NCI-H1417 treated with DMSO at 0.1 percent for 48 hours (cell line): ENCODE results near the gene GJD4.
A peak's percentile ranks its signal among the peaks of the same experiment; 100 is the strongest.

ENCODE experiments used
- DNase-seq: peaks from one replicate; lab custom pipeline; 2025; lab: John Stamatoyannopoulos, UW

The GJD4 gene

DNA sequence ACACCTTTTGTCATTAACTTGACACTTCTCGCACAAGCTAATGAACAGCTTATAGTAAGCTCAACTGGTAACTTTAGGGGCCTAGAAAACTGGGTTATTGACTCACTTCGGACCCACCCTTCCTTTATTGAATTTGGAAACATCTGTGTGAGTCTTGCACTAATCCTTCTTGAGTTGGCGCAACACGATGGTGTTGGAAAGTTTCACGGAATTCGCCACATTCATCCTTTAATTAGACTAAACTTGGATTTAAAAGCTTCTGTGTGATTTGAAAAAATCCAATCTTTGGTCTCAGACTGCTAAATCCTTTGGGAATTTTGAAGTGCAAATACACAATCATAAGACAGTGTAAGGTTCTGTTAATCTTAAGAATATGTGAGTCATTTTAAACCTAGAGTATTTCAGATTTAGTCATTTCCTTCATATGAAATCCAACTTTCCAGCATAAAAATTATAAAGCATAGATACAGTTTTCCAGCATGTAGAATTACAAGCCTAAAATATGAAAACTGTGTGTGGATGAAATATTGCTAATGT is 21.9 kb downstream of the GJD4 start:
- DNase-seq = no peak

DNA sequence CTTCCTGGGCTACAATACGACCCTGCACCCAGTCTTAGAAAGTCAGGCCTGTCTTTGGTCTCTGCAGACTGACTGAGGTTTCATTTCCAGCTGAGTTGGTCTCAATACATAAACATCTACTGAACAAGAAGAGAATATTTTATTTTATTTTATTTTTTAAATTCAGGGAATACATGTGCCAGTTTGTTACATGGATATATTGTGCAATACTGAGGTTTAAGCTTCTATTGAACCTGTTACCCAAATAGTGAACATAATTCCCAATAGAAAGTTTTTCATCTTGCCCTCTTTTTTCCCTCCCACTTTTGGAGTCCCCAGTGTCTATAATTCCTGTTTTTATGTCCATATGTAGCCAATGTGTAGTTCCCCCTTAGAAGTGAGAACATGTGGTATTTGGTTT is 26.3 kb downstream of the GJD4 start:
- no peak for DNase-seq

DNA sequence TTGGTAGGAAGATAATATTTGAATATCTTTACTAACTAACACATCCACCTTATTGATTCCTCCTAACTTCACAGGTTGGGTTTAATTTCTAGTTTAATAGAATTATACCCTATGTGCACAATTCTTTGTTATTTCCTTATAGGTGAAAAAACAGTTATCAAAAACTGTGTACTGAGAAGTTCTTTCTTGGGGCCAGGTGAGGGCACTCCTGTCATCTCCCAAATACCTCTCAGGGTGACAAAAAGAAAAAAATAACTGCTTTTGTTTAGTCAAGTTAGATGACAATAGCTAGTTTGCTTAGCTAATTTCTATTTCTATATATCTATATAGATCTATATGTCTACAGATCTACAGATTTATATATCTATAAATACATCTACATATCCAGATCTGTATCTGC is 26.9 kb downstream of the GJD4 start:
- no peak for DNase-seq

DNA sequence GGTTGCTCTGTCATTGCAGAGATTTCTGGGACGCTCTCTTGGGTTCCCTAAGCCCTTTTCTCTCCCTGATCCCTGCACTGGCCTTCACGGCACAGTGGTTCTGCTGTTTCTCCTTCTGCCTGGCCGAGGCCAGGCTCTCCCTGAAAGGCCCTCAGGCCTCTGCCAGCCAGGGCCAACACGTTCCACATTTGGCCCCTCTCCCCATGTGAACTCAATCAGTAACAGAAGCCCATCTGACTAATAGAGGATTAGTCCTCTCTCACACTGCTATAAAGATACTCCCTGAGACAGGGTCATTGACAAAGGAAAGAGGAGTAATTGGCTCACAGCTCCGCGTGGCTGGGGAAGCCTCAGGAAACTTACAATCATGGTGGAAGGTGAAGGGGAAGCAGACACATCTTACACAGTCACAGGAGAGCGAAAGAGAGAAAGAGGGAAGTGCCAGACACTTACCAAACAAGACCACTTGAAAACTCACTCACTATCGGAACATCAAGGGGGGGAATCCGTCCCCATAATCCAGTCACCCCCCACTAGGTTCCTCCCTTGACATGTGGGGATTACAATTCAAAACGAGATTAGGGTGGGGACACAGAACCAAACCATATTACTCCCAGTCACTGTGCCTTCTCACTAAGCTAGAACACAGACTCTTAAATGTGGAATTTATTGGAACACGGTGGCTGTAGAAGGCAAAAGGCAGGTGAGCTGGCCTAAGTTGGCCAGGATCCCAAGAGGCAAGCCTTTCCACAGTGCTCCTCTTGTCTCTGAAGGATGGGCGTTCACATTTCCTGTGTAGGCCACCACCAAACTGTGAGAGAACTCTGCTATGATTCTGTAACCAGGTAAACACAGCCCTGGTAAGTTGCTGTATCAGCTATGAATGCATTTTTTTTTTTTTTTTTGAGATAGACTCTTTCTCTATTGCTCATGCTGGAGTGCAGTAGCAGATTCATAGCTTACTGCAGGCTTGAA is 28.2 kb downstream of the GJD4 start:
- no peak for DNase-seq

DNA sequence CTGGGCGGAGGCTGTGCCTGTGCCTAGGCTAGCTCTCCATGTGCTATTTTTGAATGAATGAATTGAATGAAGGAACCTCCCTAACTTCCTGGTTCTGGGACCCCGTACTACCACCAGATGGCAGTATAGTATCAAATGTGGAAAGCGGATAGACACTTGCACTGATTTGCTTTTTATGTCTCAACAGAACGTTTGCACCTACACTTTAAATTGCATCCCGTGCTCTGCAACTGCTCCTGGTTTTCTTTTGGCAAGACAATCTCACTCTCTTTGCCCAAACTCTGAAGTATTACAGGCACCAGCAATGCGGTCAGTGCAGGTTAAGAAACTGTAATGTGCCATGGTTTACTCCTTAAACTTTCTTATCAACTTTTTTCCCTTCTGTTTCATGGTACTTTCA is 30.4 kb downstream of the GJD4 start:
- no peak for DNase-seq

DNA sequence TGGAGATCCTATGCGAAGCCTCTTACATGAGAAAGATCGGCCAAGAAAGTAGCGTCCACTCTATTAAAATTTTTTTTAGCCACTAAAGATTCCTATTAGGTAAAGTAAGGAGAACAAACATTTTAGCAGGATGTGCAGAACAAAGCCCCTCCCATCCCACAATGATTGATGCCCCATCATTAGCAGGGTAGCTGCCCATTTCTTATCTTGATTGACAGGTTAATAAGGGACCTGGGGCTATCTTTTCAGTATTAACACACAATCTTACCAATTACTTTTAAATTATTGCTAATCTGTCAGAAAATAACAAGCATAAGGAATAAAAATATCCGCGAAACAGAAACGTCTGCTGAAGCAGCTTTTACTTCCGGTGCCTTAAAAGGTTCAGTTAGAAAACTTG is 31.8 kb downstream of the GJD4 start:
- DNase-seq = no peak

DNA sequence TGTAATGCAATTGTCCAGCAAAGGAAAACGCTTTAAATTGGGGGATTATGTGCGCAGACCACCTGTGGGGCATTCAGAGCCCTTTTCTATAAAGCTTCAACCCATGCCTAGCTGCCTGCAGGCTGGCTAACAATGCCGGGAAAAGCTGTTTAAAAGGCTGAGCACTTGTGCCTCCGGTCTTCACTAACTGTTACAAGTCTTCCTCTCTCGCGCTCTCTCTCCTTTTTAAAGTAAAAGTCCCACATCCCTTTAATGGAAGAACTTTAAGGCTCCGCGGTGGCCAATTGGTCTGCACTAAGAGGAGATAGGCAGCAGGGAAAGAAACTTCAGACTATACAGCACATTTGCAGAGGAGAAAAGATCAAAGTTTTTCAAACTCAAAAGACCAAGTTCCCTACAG is 32.3 kb downstream of the GJD4 start:
- no peak for DNase-seq

DNA sequence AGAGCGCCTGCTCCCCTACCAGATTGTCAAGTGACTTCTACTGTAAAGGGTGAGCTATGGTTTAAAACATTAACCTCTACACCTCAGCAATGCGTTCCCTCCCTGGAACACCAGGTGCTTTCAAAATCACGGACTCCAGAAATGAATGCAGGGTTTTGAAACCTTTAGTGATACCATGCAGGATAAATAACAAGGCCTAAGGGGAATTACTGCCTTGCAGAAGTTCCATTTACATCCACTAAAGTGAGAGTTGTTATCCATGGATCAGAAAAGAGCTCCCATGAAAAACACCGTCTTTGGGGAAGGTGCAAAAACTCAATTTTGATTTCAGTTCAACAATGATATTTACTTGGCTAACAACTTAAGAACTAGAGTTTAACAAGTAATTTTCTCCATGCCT is 33.0 kb downstream of the GJD4 start:
- no peak for DNase-seq

DNA sequence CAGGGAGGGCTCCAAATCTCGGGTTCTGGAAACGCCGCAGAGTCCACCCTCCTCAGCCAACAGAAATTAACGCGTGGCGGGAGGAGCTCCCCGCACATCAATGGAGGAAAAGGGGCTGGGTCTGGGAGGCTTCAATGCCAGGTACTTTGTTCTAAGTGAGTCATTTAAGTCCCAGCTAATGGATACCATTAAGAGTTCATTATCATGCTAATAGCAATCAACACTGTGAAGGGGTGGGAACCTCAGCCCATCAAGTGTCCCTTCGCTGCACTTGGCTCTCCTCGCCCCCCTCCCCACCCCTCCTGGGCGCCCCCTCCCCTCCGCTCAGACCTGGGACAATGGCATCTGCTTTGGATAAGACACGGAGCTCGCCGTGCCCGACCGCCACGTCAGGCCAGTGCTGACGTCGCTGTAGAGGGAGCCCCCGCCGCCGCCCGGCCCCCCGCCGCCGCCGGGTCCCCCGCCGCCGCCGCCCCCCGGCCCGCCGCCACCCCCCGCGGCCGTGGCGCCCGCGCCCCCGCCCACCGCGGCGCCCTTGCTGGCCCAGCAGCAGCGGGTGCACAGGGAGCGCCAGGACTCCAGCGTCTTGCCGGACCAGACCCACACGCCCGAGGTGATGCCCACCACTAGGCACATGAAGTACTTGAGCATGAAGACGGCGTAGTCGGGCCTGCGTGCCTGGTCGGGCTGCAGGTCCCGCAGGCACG is 34.0 kb downstream of the GJD4 start:
- no peak for DNase-seq

DNA sequence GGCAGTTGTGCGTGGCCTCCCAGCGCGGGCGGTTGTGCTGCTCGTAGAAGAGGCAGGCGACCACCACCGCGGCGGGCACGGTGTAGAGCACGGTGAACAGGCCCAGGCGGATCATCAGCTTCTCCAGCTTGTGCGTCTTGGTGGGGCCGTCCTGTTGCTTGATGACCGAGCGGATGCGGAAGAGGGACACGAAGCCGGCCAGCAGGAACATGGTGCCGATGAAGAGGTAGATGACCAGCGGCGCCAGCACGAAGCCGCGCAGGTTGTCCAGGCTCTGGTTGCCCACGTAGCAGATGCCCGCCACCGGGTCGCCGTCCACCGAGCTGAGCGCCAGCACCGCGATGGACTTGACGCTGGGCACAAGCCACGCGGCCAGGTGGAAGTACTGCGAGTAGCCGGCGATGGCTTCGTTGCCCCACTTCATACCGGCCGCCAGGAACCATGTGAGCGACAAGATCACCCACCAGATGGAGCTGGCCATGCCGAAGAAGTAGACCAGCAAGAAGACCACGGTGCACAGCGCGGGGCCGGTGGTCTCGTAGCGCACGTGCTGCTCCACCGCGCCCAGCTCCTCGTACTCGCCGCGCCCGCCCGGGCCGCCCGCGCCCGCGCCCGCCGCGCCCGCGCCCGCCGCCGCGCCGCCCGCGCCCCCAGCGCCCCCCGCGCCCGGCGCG is 34.7 kb downstream of the GJD4 start:
- no peak for DNase-seq

DNA sequence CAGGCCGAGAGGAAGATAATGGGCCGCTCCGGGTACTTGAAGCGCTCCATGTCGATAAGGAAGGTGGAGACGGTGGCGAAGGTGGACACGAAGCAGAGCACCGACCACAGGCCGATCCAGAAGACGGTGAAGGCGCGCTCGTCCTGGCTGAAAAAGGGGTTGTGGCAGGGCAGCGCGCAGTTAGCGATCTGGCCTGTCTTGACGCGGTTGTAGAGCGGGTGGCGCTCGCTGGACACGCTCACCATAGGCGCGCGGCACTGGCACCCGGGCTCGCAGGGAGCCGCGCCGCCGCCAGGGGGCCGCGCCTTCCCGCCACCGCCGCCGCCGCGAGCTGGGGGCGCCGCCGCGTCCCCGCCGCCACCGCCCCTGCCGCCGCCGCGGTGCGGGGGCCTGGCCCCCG is 35.3 kb downstream of the GJD4 start:
- no peak for DNase-seq

DNA sequence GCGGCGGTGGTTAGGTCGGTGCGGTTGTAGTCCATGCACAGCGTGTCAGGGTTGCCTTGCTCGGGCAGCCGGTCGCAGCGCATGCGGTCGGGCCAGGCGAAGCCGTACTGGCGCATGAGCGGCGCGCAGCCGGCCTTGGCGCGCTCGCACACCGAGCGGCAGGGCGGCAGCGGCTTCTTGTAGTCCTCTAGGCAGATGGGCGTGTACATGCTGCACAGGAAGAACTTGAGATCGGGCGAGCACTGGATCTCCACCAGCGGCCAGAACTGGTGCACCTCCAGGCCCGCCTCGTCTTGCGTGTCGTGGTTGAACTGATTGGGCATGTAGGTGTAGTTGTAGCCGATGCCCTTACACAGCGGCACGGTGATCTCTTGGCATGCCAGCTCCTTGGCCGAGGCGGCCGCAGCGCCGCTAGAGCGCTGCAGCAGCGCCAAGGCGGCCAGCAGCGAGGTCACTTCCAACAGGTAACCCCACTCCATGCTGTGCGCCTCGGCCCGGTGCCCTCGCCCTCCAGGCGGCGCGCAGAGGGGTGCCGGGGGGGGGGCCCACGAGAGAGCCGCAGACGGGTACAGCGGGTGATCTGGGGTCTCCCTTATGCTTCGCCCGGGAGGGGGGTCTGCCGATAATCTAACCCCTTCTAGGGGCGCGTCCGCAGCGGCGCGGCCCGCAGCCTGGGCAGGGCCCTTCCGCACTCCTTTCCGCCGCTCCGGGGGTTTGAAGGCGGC is 36.0 kb downstream of the GJD4 start:
- DNase-seq = no peak

DNA sequence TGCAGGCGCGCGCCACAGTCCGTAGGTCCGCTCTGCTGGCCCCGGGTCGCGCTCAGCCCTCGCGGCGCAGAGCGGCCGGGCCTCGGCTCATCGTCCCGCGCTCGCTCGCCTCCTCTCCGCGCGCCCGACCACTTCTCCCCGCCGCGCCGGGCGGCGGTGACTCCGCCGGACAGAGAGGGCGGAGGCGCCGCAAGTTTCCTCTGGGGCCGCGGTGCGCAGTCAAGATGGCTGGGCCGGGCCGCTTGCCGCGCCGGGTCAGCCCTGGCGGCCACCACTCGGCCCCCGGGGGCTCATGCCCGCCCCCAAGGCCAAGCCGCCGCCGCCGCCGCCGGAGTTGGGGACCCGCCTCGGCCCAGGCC is 36.5 kb downstream of the GJD4 start:
- no peak for DNase-seq

DNA sequence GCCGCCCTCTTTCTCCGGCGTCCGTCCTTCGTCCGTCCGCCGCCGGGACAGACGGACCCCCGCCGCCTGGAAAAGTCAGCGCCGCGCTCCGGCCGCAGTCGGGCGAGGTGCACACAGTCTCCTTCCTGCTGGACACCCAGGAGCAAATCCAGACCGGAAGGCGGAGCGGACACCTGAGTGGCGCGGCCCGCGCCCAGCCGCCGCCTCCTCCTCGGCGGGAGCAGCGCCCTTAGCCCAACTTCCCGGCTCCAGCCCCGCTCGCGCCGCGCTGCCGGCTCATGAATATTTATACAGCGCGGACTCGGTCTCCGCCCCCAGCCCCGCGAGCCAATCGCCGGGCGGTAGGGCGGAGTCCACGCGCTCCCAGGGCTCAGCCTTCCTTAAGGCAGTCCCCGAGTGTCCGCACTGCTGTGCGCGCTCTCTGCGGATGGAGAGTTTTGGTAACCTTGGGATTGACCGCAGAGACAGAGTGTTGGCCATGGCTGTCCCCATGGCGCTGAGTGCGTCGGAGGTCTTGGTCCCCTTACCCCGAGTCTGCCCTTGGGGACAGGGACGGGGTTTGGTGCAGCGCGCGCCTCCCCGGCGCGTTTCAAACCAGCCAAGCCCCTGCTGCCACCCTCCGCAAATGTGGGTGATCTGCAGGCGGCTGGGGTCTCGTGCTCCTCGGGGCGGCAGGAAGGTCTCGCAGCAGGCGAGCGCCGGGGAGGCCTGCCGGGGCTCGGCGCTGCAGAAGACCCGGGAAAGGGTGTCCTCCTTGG is 37.1 kb downstream of the GJD4 start, which contains the start of gene FZD8:
FZD8 (minus strand) TSS at position 262 of the 758 bp plus-strand sequence. CDS start 867 bp downstream, outside the sequence.
- DNase-seq = no peak

DNA sequence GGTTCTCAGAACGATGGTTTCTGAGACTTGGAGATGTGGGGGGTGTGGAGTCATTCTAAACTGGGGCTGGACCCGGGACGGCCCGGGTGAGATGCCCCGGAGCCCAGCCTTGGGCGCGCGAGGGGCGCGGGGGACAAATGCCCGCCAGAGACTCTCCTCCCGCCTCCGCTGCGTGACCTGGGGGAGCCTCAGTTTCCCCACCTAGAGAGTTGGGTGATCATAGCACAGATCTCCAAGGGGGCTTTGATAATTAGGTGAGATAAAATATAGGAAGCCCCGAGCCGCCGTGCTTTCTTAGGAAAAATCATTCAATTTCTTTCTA is 37.6 kb downstream of the GJD4 start:
- DNase-seq = no peak

DNA sequence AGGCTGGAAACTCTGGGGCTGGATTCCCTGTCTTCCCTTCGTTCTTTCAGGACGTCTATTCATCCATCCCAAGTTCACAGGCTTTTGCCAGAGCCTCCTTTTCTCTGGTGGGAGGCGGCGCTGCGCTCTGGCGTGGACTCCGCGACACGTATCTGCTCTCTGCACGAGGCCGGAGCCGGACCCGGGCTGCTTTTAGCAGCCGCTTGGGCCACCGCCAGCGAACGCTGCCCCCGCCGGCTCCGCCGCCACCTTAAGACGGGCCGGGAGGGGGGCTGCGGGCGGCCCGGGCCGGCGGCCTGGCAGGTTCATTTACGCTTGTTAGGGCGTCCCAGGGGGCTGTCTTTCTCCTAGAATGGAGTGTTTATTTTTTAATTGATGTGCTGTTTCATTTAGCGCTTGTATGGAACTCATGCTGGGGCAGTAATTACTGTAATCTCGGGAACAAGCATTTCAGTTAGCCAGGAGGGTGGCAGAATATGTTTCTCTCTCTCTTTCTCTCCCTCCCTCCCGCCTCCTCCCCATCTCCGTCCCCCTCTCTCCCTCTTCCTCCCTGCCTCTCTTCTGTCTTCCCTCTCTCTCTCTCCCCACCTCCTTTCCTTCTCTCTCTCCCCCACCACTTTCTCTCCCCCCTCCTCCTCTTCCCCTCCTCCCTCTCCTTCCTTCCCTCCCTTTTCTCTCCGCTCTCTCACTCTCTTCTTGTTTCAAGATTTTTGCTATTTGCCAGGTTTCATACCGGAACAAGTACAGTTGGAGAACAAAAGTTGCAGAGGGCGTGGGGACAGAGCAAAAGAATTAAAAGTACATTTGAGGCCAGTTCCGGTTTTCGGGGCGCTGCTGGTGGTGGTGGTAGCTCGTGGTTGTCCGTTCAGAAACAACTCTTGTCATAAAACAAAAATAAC is 38.3 kb downstream of the GJD4 start:
- DNase-seq = peak; percentile 34

DNA sequence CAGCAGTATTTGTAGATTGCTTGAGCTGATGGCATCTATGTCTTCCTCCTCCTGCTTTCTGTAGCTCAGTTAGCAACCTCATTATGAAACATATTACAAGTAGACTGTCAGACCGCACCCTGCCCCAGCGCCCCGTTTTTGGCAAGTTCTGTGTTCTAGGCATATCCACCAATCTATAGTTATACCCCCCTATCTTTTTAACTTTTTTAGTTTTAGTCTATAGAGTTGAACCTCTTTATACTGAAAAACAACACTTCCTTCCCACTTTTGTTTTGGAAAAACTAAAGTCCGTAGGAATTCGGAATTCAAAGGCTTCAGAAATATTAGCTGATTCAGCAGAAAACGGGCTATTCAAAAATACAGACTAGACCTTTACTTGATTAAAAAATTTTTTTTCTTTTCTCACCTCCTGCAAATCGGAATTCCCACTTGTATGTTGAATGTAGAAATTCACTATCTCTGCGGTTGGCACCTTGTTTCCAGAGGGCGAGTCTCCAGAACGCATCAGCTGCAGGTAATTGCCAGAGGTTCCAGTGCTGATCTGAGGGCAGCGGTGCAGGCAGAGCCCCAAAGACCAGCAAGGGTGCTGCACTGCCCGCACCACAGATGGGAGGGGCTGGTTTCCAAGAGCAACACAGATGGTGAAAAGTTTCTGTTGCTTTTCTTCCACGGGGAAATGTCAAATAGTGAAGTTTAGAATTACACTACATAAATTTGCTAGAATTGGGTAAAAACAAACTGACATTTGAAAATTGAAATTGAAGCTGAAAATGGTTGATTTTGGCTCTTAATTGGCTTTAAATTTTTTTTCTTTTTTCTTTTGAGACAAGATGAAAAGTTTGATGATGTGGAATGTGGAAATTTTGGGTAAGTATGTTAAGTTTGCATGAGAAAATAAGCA is 39.2 kb downstream of the GJD4 start:
- no peak for DNase-seq

DNA sequence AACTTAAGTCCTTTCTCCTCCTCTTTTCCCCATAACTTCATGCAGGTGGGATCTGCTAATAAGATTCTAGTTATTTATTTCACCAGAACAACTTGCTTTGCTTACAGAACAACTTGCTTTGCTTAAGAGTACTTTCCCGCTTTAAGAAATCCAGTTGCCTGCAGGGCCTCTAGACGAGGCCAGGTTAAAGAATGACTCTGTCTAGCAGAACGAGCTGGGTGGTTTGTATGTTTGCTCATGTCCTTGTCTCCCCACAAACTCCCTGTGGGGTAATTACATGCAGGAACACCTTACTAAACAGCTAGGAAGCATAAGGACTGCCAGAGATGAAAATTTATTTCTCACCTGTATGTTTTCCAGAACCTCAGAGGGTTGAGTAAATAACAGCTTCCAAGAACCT is 45.8 kb downstream of the GJD4 start:
- no peak for DNase-seq

DNA sequence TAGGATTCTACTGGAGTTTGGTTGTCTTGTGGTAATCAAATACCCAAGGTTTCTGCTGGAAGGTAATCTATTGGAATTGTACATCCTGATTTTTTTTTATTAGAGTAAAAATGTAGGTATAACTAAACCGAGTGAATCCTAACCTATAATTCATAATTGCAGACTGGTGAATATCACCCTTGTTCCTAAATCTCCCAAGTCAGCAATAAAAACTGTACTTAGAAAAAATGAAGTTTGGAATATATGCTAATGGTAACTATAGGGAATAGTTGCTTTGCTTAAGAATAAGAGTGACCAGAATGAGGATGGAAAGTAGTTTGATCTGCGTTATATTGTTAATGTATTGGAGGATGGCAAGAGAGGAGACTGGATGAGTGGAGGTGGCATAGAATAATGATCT is 47.7 kb downstream of the GJD4 start:
- no peak for DNase-seq
